Neuronal stem cell (in vitro differentiated cells): ENCODE measurements around the gene FGB.

Source experiments
- DNase-seq: peaks from one replicate; pipeline ENCODE4 v3.0.0-alpha.2; 2013; ENCODE audit warnings: low spot score
- H2AFZ ChIP-seq: one replicate; pipeline ENCODE4 v1.6.1; 2013; ENCODE audit warnings: mild to moderate bottlenecking, low read length, inconsistent platforms
- H2AK5ac ChIP-seq: 2 replicates; pipeline ENCODE4 v1.6.1; 2013; ENCODE audit warnings: low read depth, mild to moderate bottlenecking, inconsistent platforms, low read length, moderate library complexity, mixed read lengths
- H2BK120ac ChIP-seq: 2 replicates; pipeline ENCODE4 v1.6.1; 2013; ENCODE audit warnings: low read depth, mild to moderate bottlenecking, inconsistent platforms, low read length, moderate library complexity, mixed read lengths
- H2BK12ac ChIP-seq: one replicate; pipeline ENCODE4 v1.6.1; 2013; ENCODE audit warnings: low read length, inconsistent platforms
- H2BK15ac ChIP-seq: 2 replicates; pipeline ENCODE4 v1.6.1; 2013; ENCODE audit warnings: mild to moderate bottlenecking, low read length, inconsistent platforms, mixed read lengths
- H2BK5ac ChIP-seq: one replicate; pipeline ENCODE4 v1.6.1; 2013; ENCODE audit warnings: inconsistent platforms, mild to moderate bottlenecking, low read length, moderate library complexity
- H3K14ac ChIP-seq: one replicate; pipeline ENCODE4 v1.6.1; 2013; ENCODE audit warnings: low read length, inconsistent platforms
- H3K18ac ChIP-seq: 2 replicates; pipeline ENCODE4 v1.6.1; 2013; ENCODE audit warnings: low read length, inconsistent platforms
- H3K23ac ChIP-seq: 2 replicates; pipeline ENCODE4 v1.6.1; 2013; ENCODE audit warnings: low read depth, mild to moderate bottlenecking, mixed read lengths, low read length, inconsistent platforms; ENCODE audit not compliant: poor library complexity
- H3K27ac ChIP-seq: replicated peaks from 3 replicates; pipeline ENCODE4 v1.5.1; 2013; ENCODE audit warnings: low read length, inconsistent platforms
- H3K27me3 ChIP-seq, 3 experiments: 2 replicates each; pipeline ENCODE4 v1.6.1; 2013; ENCODE audit warnings: low read length in 3 of 3, mild to moderate bottlenecking in 2 of 3, inconsistent platforms in 1 of 3, low read depth in 1 of 3, mixed read lengths in 1 of 3, moderate library complexity in 1 of 3; ENCODE audit not compliant: control insufficient read depth in 3 of 3, insufficient read depth in 3 of 3
- H3K36me3 ChIP-seq, 2 donors: replicated peaks in 1 of 2; 2 replicates each; pipeline ENCODE4 v1.6.1; 2013; ENCODE audit warnings: low read length in 2 of 2; ENCODE audit not compliant: control insufficient read depth in 2 of 2, insufficient read depth in 2 of 2
- H3K4ac ChIP-seq: 2 replicates; pipeline ENCODE4 v1.6.1; 2013; ENCODE audit warnings: inconsistent platforms, mild to moderate bottlenecking, low read length, moderate library complexity
- H3K4me1 ChIP-seq, 2 donors: 1 replicate in 1 of 2; 2 replicates in 1 of 2; pipeline ENCODE4 v1.6.1; 2013; ENCODE audit warnings: low read length in 2 of 2, low read depth in 1 of 2; ENCODE audit not compliant: control insufficient read depth in 2 of 2, insufficient read depth in 1 of 2
- H3K4me2 ChIP-seq: one replicate; pipeline ENCODE4 v1.6.1; 2013; ENCODE audit warnings: mild to moderate bottlenecking, low read length, inconsistent platforms; ENCODE audit not compliant: insufficient read depth, poor library complexity, severe bottlenecking
- H3K4me3 ChIP-seq, 2 donors: 2 replicates each; pipeline ENCODE4 v1.5.1; 2013; ENCODE audit warnings: low read length in 2 of 2, mild to moderate bottlenecking in 2 of 2, inconsistent platforms in 1 of 2, moderate library complexity in 1 of 2
- H3K79me1 ChIP-seq: one replicate; pipeline ENCODE4 v1.6.1; 2013; ENCODE audit warnings: low read depth, mild to moderate bottlenecking, inconsistent platforms, low read length, moderate library complexity
- H3K9ac ChIP-seq: one replicate; pipeline ENCODE4 v1.6.1; 2013; ENCODE audit warnings: mild to moderate bottlenecking, low read depth, low read length, inconsistent platforms; ENCODE audit not compliant: poor library complexity
- H3K9me3 ChIP-seq, 2 donors: replicated peaks in 1 of 2; 2 replicates each; pipeline versions ENCODE3 to v1.6.1; 2013; ENCODE audit warnings: low read length in 2 of 2, mild to moderate bottlenecking in 2 of 2, inconsistent platforms in 1 of 2, low read depth in 1 of 2, mixed read lengths in 1 of 2, moderate library complexity in 1 of 2; ENCODE audit not compliant: control insufficient read depth in 2 of 2, insufficient read depth in 1 of 2
- H4K8ac ChIP-seq: one replicate; pipeline ENCODE4 v1.6.1; 2013; ENCODE audit warnings: low read depth, mild to moderate bottlenecking, inconsistent platforms, low read length, moderate library complexity
- H4K91ac ChIP-seq: one replicate; pipeline ENCODE4 v1.6.1; 2013; ENCODE audit warnings: low read length, low read depth, mild to moderate bottlenecking, inconsistent platforms; ENCODE audit not compliant: poor library complexity
- WGBS, 2 donors: extraction: QIAGEN DNeasy Blood & Tissue Kit; methylation state at CpG; one replicate each; pipeline ENCODE4 v1.1.7; 2013; ENCODE audit warnings: missing lambda C conversion rate in 2 of 2, mixed read lengths in 1 of 2; ENCODE audit not compliant: insufficient read length in 2 of 2, insufficient replicate concordance in 1 of 2; ENCODE audit errors: extremely low coverage in 2 of 2; 5-methylcytosine and 5-hydroxymethylcytosine counted together

FGB gene

GRCh38 chr4:154529728-154530519 lies 32.9 kb upstream of the FGB start:
- H2BK120ac ChIP-seq, result no peak overlapping the region
- no peak overlapping the region for H3K4me3 ChIP-seq
- no CpG with 5 or more reads among the region's 4 CpGs for WGBS, 2 donors

GRCh38 chr4:154534296-154534695 lies 28.5 kb upstream of the FGB start:
- Histone ChIP-seq H4K91ac (no peak overlapping the region), H3K4me1 (no peaks in the 10 kb centered on the region), H2BK12ac (no peak overlapping the region), H3K18ac (no peak overlapping the region), H3K27ac (no peak overlapping the region), H2BK120ac (no peak overlapping the region), H3K4me3 (no peak overlapping the region), H2BK15ac (no peak overlapping the region), H3K79me1 (no peaks in the 10 kb centered on the region), H4K8ac (no peak overlapping the region), H3K36me3 (peaks cover 7 to 44% of the 10 kb centered on the region in 2 donors), H3K4ac (no peak overlapping the region), H3K14ac (no peak overlapping the region), H3K9me3 (no peaks in the 10 kb centered on the region), H3K4me2 (no peak overlapping the region), H3K9ac (no peak overlapping the region), H3K27me3 (no peaks in the 10 kb centered on the region), H2AFZ (no peak overlapping the region), H3K23ac (no peak overlapping the region), H2BK5ac (no peak overlapping the region), H2AK5ac (no peak overlapping the region)
- no peak for DNase-seq
- no CpG with 5 or more reads among the region's 1 CpG for WGBS, 2 donors

More at GRCh38 chr4:154529728-154530519, 32.9 kb upstream of the FGB start:
- no peak overlapping the region for H3K23ac ChIP-seq
- no peak overlapping the region for H3K4me2 ChIP-seq
- H3K27ac ChIP-seq, result no peak overlapping the region
- no peak overlapping the region for H3K18ac ChIP-seq
- no peak overlapping the region for H2BK12ac ChIP-seq
- no peak overlapping the region for H3K14ac ChIP-seq
- no peak overlapping the region for H3K4ac ChIP-seq
- no peak for DNase-seq
- no peak overlapping the region for H2BK5ac ChIP-seq
- H3K9me3 ChIP-seq, result no peaks in the 10 kb centered on the region
- no peak overlapping the region for H2AK5ac ChIP-seq
- H3K36me3 ChIP-seq, result peaks cover 0 to under 1% of the 10 kb centered on the region in 2 donors
- H3K4me1 ChIP-seq, result peaks cover 2% of the 10 kb centered on the region in 2 donors
- no peak overlapping the region for H4K8ac ChIP-seq
- H2BK15ac ChIP-seq, result no peak overlapping the region
- H4K91ac ChIP-seq, result no peak overlapping the region
- H2AFZ ChIP-seq, result peak overlapping the region; percentile 47
- H3K27me3 ChIP-seq, result no peaks in the 10 kb centered on the region
- no peaks in the 10 kb centered on the region for H3K79me1 ChIP-seq
- H3K9ac ChIP-seq, result no peak overlapping the region

GRCh38 chr4:154542271-154542879 lies 20.4 kb upstream of the FGB start:
- no peaks in the 10 kb centered on the region for H3K79me1 ChIP-seq
- H2BK120ac ChIP-seq, result no peak overlapping the region
- H2BK5ac ChIP-seq, result no peak overlapping the region
- H3K27ac ChIP-seq, result no peak overlapping the region
- no peak overlapping the region for H3K4me2 ChIP-seq
- peaks cover 20 to 100% of the 10 kb centered on the region in 2 donors for H3K36me3 ChIP-seq
- no peak overlapping the region for H2AK5ac ChIP-seq
- no peak overlapping the region for H3K4me3 ChIP-seq
- H3K27me3 ChIP-seq, result no peaks in the 10 kb centered on the region
- no peak overlapping the region for H3K9ac ChIP-seq
- no peak overlapping the region for H3K14ac ChIP-seq
- H2BK12ac ChIP-seq, result no peak overlapping the region
- H2AFZ ChIP-seq, result no peak overlapping the region
- H2BK15ac ChIP-seq, result no peak overlapping the region
- no peak overlapping the region for H4K91ac ChIP-seq
- no peak overlapping the region for H3K4ac ChIP-seq
- no CpG with 5 or more reads among the region's 4 CpGs for WGBS, 2 donors
- H3K4me1 ChIP-seq, result no peaks in the 10 kb centered on the region
- H4K8ac ChIP-seq, result no peak overlapping the region
- no peaks in the 10 kb centered on the region for H3K9me3 ChIP-seq
- H3K18ac ChIP-seq, result no peak overlapping the region
- DNase-seq, result no peak
- no peak overlapping the region for H3K23ac ChIP-seq

- Histone ChIP-seq H3K36me3 (peaks cover 13 to 77% of the 10 kb centered on the region in 2 donors), H3K4me1 (peaks cover 2 to 8% of the 10 kb centered on the region in 2 donors), H2AFZ (no peak overlapping the region), H3K27ac (no peak overlapping the region), H3K14ac (no peak overlapping the region), H3K23ac (no peak overlapping the region), H3K18ac (no peak overlapping the region), H2BK5ac (no peak overlapping the region), H4K91ac (no peak overlapping the region), H3K9me3 (no peaks in the 10 kb centered on the region), H3K27me3 (no peaks in the 10 kb centered on the region), H4K8ac (no peak overlapping the region), H2BK15ac (no peak overlapping the region), H3K4me2 (no peak overlapping the region), H2BK12ac (no peak overlapping the region), H3K9ac (no peak overlapping the region), H2BK120ac (no peak overlapping the region), H3K4ac (no peak overlapping the region), H3K79me1 (peaks cover 2% of the 10 kb centered on the region), H2AK5ac (no peak overlapping the region), H3K4me3 (no peak overlapping the region)
- WGBS, 2 donors, result no CpG with 5 or more reads among the region's 4 CpGs
- DNase-seq, result no peak
Observed at GRCh38 chr4:154545689-154546088, 17.1 kb upstream of the FGB start.
